Liver (tissue), 9 donors: Measurements from ENCODE around the gene FRMD5. TPM values are rescaled to one million over a fixed set of nuclear protein-coding genes. Genes with fewer than 3 reads are reported as not detected.

Source experiments
- DNase-seq: peaks from one replicate; pipeline ENCODE4 v3.0.0-alpha.2; 2017; ENCODE audit warnings: low spot score
- H3K27ac ChIP-seq, 2 donors: one replicate each; pipeline ENCODE4 v1.7.0; 2013; ENCODE audit warnings: inconsistent platforms in 2 of 2, low read length in 2 of 2, control low read depth in 1 of 2, low read depth in 1 of 2, mild to moderate bottlenecking in 1 of 2
- H3K27me3 ChIP-seq, 4 donors: one replicate each; pipeline versions ENCODE4 v1.6.1 to v1.7.0; 2013; ENCODE audit warnings: low read length in 3 of 4, inconsistent platforms in 1 of 4, mild to moderate bottlenecking in 1 of 4, moderate library complexity in 1 of 4; ENCODE audit not compliant: control insufficient read depth in 4 of 4, insufficient read depth in 4 of 4
- H3K36me3 ChIP-seq, 4 donors: one replicate each; pipeline versions ENCODE4 v1.6.1 to v1.7.0; 2013; ENCODE audit warnings: low read length in 3 of 4, mild to moderate bottlenecking in 3 of 4, low read depth in 1 of 4, moderate library complexity in 1 of 4; ENCODE audit not compliant: control insufficient read depth in 4 of 4, insufficient read depth in 3 of 4
- H3K4me1 ChIP-seq, 4 donors: one replicate each; pipeline versions ENCODE4 v1.6.1 to v1.7.0; 2013; ENCODE audit warnings: low read length in 3 of 4, mild to moderate bottlenecking in 3 of 4, moderate library complexity in 1 of 4; ENCODE audit not compliant: control insufficient read depth in 4 of 4, insufficient read depth in 4 of 4
- H3K4me3 ChIP-seq, 3 donors: one replicate each; pipeline versions ENCODE4 v1.6.1 to v1.7.0; 2013; ENCODE audit warnings: low read length in 3 of 3, control low read depth in 1 of 3, low read depth in 1 of 3, mild to moderate bottlenecking in 1 of 3
- H3K9ac ChIP-seq, 2 donors: one replicate each; pipeline ENCODE4 v1.7.0; 2013; ENCODE audit warnings: low read length in 2 of 2, mild to moderate bottlenecking in 2 of 2, moderate library complexity in 2 of 2, control low read depth in 1 of 2, low read depth in 1 of 2
- H3K9me3 ChIP-seq, 4 donors: one replicate each; pipeline versions ENCODE4 v1.6.1 to v1.7.0; 2013; ENCODE audit warnings: low read length in 3 of 4; ENCODE audit not compliant: control insufficient read depth in 4 of 4
- ATF3 ChIP-seq: IDR thresholded peaks from 2 replicates; pipeline ENCODE4 v1.6.1; 2016; ENCODE audit warnings: antibody characterized with exemption
- CTCF ChIP-seq: fragments of 150-350 bp; IDR thresholded peaks from 2 replicates; pipeline ENCODE4 v1.5.1; 2017; ENCODE audit warnings: improper control_type of control experiment, low read depth, low read length; ENCODE audit not compliant: missing input control
- EGR1 ChIP-seq, 2 donors: IDR thresholded peaks; 2 replicates each; pipeline ENCODE4 v1.6.1; 2016 to 2018; ENCODE audit warnings: antibody characterized with exemption in 2 of 2, low read depth in 2 of 2
- FOXA1 ChIP-seq: IDR thresholded peaks from 2 replicates; pipeline ENCODE4 v1.6.1; 2016; ENCODE audit warnings: antibody characterized with exemption
- FOXA2 ChIP-seq: IDR thresholded peaks from 2 replicates; pipeline ENCODE4 v1.6.1; 2016; ENCODE audit warnings: antibody characterized with exemption
- GABPA ChIP-seq, 2 donors: IDR thresholded peaks in 1 of 2; conservative IDR thresholded peaks in 1 of 2; 2 replicates each; pipeline ENCODE4 v1.6.1; 2016; ENCODE audit warnings: antibody characterized with exemption in 2 of 2, mild to moderate bottlenecking in 1 of 2, moderate library complexity in 1 of 2
- HNF4A ChIP-seq, 2 donors: conservative IDR thresholded peaks; 2 replicates each; pipeline ENCODE4 v1.6.1; 2016; ENCODE audit warnings: antibody characterized with exemption in 2 of 2, mild to moderate bottlenecking in 2 of 2
- HNF4G ChIP-seq: IDR thresholded peaks from 2 replicates; pipeline ENCODE4 v1.6.1; 2016; ENCODE audit warnings: antibody characterized with exemption
- JUND ChIP-seq, 2 donors: IDR thresholded peaks; 2 replicates each; pipeline ENCODE4 v1.6.1; 2016; ENCODE audit warnings: antibody characterized with exemption in 2 of 2
- MAX ChIP-seq: IDR thresholded peaks from 2 replicates; pipeline ENCODE4 v1.6.1; 2016; ENCODE audit warnings: antibody characterized with exemption
- NR2F2 ChIP-seq: IDR thresholded peaks from 2 replicates; pipeline ENCODE4 v1.6.1; 2016; ENCODE audit warnings: antibody characterized with exemption
- RAD21 ChIP-seq, 2 donors: IDR thresholded peaks; 2 replicates each; pipeline ENCODE4 v1.6.1; 2016; ENCODE audit warnings: antibody characterized with exemption in 2 of 2, mild to moderate bottlenecking in 2 of 2
- REST ChIP-seq: IDR thresholded peaks from 2 replicates; pipeline ENCODE4 v1.6.1; 2016; ENCODE audit warnings: antibody characterized with exemption, mild to moderate bottlenecking
- RXRA ChIP-seq, 2 donors: IDR thresholded peaks; 2 replicates each; pipeline ENCODE4 v1.6.1; 2017 to 2018; ENCODE audit warnings: antibody characterized with exemption in 2 of 2, mild to moderate bottlenecking in 1 of 2
- SP1 ChIP-seq: IDR thresholded peaks from 2 replicates; pipeline ENCODE4 v1.6.1; 2018; ENCODE audit warnings: antibody characterized with exemption, mild to moderate bottlenecking
- TAF1 ChIP-seq: conservative IDR thresholded peaks from 2 replicates; pipeline ENCODE4 v1.6.1; 2016; ENCODE audit warnings: antibody characterized with exemption, mild to moderate bottlenecking
- YY1 ChIP-seq: IDR thresholded peaks from 2 replicates; pipeline ENCODE4 v1.6.1; 2016; ENCODE audit warnings: antibody characterized with exemption, mild to moderate bottlenecking
- ZBTB33 ChIP-seq: IDR thresholded peaks from 2 replicates; pipeline ENCODE4 v1.6.1; 2016; ENCODE audit warnings: antibody characterized with exemption
- WGBS: extraction: QIAGEN DNeasy Blood & Tissue Kit; methylation state at CpG from one replicate; pipeline ENCODE4 v1.1.7; 2013; 5-methylcytosine and 5-hydroxymethylcytosine counted together
- polyA plus RNA-seq, 2 donors: library from polyadenylated mRNA; stranded (reverse) in 1 of 2; unstranded in 1 of 2; fragments of 200-250 nt in 1 of 2; fragments of >200 nt in 1 of 2; fragmentation: Nextera tagmentation in 1 of 2; extraction: Ambion mirVana in 1 of 2; gene quantifications; one replicate each; pipeline versions ENCODE4 v1.2.1 to v1.2.3, GENCODE V29; 2013 to 2015
- total RNA-seq, 2 donors: library from RNA; depleted of rRNA; stranded (reverse); fragments of >200 nt; gene quantifications; one replicate each; pipeline ENCODE4 v1.2.3, GENCODE V29; 2014
- donor health status: healthy.
- donor health status: healthy.
- donor health status: healthy.
- donor health status: healthy.
- donor health status: healthy.

Gene FRMD5
- total and polyA plus RNA-seq, 4 donors: 0.01 to 0.25 TPM; not detected in 2

- no peak overlapping the region for H3K9ac ChIP-seq
- no peak for TF ChIP-seq HNF4A (conservative IDR thresholded peaks at IDR 0.05)
- TF ChIP-seq RAD21 (IDR thresholded peaks at IDR 0.05): no peak
- TF ChIP-seq NR2F2: no peak
- no peak for TF ChIP-seq CTCF
- no peak for TF ChIP-seq JUND (IDR thresholded peaks at IDR 0.05)
- TF ChIP-seq RXRA (IDR thresholded peaks at IDR 0.05): no peak
- TF ChIP-seq SP1: no peak
- TF ChIP-seq TAF1: no peak
- no peak for TF ChIP-seq YY1
- no peak for TF ChIP-seq GABPA (IDR thresholded peaks at IDR 0.05 in 1 of 2, conservative IDR thresholded peaks at IDR 0.05 in 1 of 2)
- TF ChIP-seq EGR1 (IDR thresholded peaks at IDR 0.05; ENCODE audit: low read depth in 2 of 2): no peak
- no peak for TF ChIP-seq FOXA2
- no peak for TF ChIP-seq FOXA1
- no peak for TF ChIP-seq REST
- no peak for TF ChIP-seq ZBTB33
- no peak for TF ChIP-seq HNF4G
- TF ChIP-seq ATF3: no peak
- no peak for TF ChIP-seq MAX
- H3K9me3 ChIP-seq: no peaks in the 10 kb centered on the region
- H3K4me3 ChIP-seq: no peak overlapping the region
- H3K27me3 ChIP-seq: no peaks in the 10 kb centered on the region
- H3K27ac ChIP-seq: no peak overlapping the region
- no peak for DNase-seq
- H3K36me3 ChIP-seq: no peaks in the 10 kb centered on the region
- WGBS: 89% methylated on average over 3 of the region's 3 CpGs
- peaks cover 0 to 9% (median 2%) of the 10 kb centered on the region in 4 donors for H3K4me1 ChIP-seq
These were observed 100.3 kb downstream of the FRMD5 start for GRCh38 chr15:44094781-44095180.
